Skeletal muscle tissue (tissue), 4 donors: ENCODE measurements around the gene MAST3. TPM values are rescaled to one million over a fixed set of nuclear protein-coding genes. Genes with fewer than 3 reads are reported as not detected.
A peak's percentile ranks its signal among the peaks of the same experiment; 100 is the strongest.

Experiments used
- H3K27ac ChIP-seq: one replicate; pipeline ENCODE4 v1.7.0; 2013; ENCODE audit warnings: mild to moderate bottlenecking, low read depth, low read length, inconsistent platforms
- H3K27me3 ChIP-seq, 3 donors: one replicate each; pipeline ENCODE4 v1.7.0; 2013; ENCODE audit warnings: low read length in 3 of 3; ENCODE audit not compliant: control insufficient read depth in 3 of 3, insufficient read depth in 3 of 3
- H3K36me3 ChIP-seq, 3 donors: one replicate each; pipeline ENCODE4 v1.7.0; 2013; ENCODE audit warnings: low read length in 3 of 3; ENCODE audit not compliant: control insufficient read depth in 3 of 3, insufficient read depth in 3 of 3
- H3K4me1 ChIP-seq, 3 donors: one replicate each; pipeline ENCODE4 v1.7.0; 2013; ENCODE audit warnings: low read length in 3 of 3, mild to moderate bottlenecking in 3 of 3; ENCODE audit not compliant: control insufficient read depth in 3 of 3, insufficient read depth in 3 of 3
- H3K4me3 ChIP-seq, 3 donors: one replicate each; pipeline ENCODE4 v1.7.0; 2013; ENCODE audit warnings: low read length in 3 of 3
- H3K9ac ChIP-seq, 3 donors: one replicate each; pipeline ENCODE4 v1.7.0; 2013; ENCODE audit warnings: low read length in 3 of 3, mild to moderate bottlenecking in 3 of 3, moderate library complexity in 2 of 3, low read depth in 1 of 3
- H3K9me3 ChIP-seq, 3 donors: one replicate each; pipeline ENCODE4 v1.7.0; 2013; ENCODE audit warnings: low read length in 3 of 3; ENCODE audit not compliant: control insufficient read depth in 3 of 3
- total RNA-seq: library from RNA; depleted of rRNA; stranded (reverse); fragments of >200 nt; gene quantifications from one replicate; pipeline ENCODE4 v1.2.3, GENCODE V29; 2014
- donor health status: Osteomylitis.

The MAST3 gene
- total RNA-seq = 3.7 TPM

DNA sequence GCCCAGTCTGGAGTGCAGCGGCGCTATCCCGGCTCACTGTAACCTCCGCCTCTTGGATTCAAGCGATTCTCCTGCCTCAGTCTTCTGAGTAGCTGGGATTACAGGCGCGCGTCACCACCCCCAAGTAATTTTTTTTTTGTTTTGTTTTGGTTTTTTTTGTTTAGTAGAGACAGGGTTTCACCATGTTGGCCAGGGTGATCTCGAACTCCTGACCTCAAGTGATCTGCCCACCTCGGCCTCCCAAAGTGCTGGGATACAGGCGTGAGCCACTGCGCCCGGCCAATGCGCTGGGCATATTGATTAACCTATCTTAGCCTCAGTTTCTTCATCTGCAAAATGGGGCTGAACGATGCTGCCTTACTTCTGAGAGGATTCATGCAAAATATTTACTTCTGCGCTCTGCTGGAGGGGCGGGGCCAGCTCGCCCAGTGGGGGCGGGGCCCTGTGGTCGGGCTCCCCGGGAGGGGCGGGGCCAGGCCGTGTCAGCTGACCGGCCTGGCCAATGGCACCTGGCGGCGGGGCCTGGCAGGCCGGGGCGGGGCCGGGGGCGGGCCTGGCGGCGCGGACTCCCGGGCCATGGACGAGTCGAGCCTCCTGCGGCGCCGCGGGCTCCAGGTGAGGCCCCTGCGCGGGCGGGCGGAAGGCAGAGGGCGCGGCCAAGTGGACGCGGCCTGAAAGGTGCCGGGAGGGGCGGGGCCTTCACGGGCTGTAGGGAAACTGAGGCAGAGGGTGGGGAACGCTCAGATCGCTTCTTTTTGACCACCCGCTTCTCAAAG lies at the start of gene MAST3:
Gene MAST3, plus strand, starts transcription at position 562 of the 776 bp plus-strand sequence. Its CDS starts 15 bp downstream, at position 577.
- no peaks in the 10 kb centered on the region for H3K9me3 ChIP-seq
- peak within 1 kb of the TSS in 2 of 3 donors; percentile 32 to 50 for H3K9ac ChIP-seq
- peaks cover 25 to 45% (median 30%) of the 10 kb centered on the region in 3 donors for H3K27me3 ChIP-seq
- H3K27ac ChIP-seq = no peak within 1 kb of the TSS
- peak within 1 kb of the TSS; percentile 47 to 62 (median 51) for H3K4me3 ChIP-seq
- H3K36me3 ChIP-seq = no peaks in the 10 kb centered on the region
- peaks cover 5 to 15% (median 7%) of the 10 kb centered on the region in 3 donors for H3K4me1 ChIP-seq

- Histone ChIP-seq H3K36me3 (no peaks in the 10 kb centered on the region), H3K27ac (peak overlapping the region; percentile 77), H3K27me3 (no peaks in the 10 kb centered on the region), H3K4me3 (no peak overlapping the region), H3K9me3 (no peaks in the 10 kb centered on the region), H3K4me1 (peaks cover 35 to 38% (median 37%) of the 10 kb centered on the region in 3 donors), H3K9ac (peak overlapping the region in 2 of 3 donors; percentile 6 to 57)
Measured at GRCh38 chr19:18049385-18049784, 48.2 kb upstream of the MAST3 start.

- Histone ChIP-seq H3K27me3 (no peaks in the 10 kb centered on the region), H3K4me1 (peaks cover 22 to 29% (median 25%) of the 10 kb centered on the region in 3 donors), H3K27ac (peak overlapping the region; percentile 12), H3K9ac (peak overlapping the region in 1 of 3 donors; percentile 60), H3K36me3 (no peaks in the 10 kb centered on the region), H3K9me3 (no peaks in the 10 kb centered on the region), H3K4me3 (peak overlapping the region in 2 of 3 donors; percentile 54 to 56)
Measured at GRCh38 chr19:18051887-18052286, 45.7 kb upstream of the MAST3 start.

DNA sequence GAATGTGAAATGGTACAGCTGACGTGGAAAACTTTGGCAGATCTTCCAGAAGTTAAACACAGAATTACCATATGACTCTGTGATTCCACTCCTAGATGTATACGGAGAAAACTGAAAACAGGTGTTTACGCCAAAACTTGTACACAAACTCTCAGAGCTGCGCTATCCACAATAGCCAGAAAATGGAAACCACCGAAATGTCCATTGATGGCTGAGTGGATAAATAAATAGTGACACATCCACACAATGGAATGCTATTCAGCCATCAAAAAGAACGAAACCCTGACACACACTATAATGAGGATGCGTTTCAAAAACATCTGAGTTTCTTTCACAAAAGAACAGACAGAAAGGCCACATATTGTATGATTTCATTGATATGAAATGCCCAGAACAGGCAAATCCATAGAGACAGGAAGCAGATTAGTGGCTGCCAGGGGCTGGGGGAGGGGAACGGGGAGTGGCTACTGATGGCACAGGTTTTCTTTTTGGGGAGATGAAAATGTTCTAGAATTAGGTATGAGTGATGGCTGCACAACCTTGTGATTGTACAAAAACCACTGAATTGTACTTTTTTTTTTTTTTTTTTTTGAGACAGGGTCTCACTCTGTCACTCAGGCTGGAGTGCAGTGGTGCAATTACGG lies 43.9 kb upstream of the MAST3 start:
- H3K9ac ChIP-seq = no peak overlapping the region
- H3K4me1 ChIP-seq = peaks cover 32 to 35% (median 34%) of the 10 kb centered on the region in 3 donors
- H3K4me3 ChIP-seq = no peak overlapping the region
- H3K36me3 ChIP-seq = no peaks in the 10 kb centered on the region
- no peak overlapping the region for H3K27ac ChIP-seq
- H3K9me3 ChIP-seq = no peaks in the 10 kb centered on the region
- no peaks in the 10 kb centered on the region for H3K27me3 ChIP-seq

DNA sequence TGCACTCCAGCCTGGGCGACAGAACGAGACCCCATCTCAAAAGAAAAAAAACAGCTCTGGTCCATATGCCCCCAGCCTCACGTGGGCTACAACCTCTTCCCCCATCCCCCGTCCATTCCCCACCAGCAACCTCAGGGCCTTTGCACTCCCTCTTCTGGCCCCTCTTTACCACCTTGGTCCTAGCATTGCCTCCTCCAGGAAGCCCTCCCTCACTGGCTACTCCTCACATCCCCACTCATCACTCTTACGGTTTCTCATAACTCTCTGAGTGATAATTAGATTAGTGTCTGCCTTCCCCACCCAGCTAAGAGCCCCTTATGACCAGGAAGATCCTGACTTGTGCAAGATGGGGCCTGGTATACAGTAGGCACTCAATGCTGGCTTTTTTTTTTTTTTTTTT lies 41.6 kb upstream of the MAST3 start:
- Histone ChIP-seq H3K9ac (no peak overlapping the region), H3K4me1 (peaks cover 15 to 20% (median 19%) of the 10 kb centered on the region in 3 donors), H3K27ac (no peak overlapping the region), H3K27me3 (no peaks in the 10 kb centered on the region), H3K9me3 (no peaks in the 10 kb centered on the region), H3K4me3 (no peak overlapping the region), H3K36me3 (no peaks in the 10 kb centered on the region)

GRCh38 chr19:18057557-18057956 lies 40.0 kb upstream of the MAST3 start:
- Histone ChIP-seq H3K9ac (peak overlapping the region in 2 of 3 donors; percentile 56 to 81), H3K9me3 (no peaks in the 10 kb centered on the region), H3K27ac (peak overlapping the region; percentile 70), H3K27me3 (no peaks in the 10 kb centered on the region), H3K4me1 (peaks cover 6 to 14% (median 11%) of the 10 kb centered on the region in 3 donors), H3K4me3 (no peak overlapping the region), H3K36me3 (no peaks in the 10 kb centered on the region)

DNA sequence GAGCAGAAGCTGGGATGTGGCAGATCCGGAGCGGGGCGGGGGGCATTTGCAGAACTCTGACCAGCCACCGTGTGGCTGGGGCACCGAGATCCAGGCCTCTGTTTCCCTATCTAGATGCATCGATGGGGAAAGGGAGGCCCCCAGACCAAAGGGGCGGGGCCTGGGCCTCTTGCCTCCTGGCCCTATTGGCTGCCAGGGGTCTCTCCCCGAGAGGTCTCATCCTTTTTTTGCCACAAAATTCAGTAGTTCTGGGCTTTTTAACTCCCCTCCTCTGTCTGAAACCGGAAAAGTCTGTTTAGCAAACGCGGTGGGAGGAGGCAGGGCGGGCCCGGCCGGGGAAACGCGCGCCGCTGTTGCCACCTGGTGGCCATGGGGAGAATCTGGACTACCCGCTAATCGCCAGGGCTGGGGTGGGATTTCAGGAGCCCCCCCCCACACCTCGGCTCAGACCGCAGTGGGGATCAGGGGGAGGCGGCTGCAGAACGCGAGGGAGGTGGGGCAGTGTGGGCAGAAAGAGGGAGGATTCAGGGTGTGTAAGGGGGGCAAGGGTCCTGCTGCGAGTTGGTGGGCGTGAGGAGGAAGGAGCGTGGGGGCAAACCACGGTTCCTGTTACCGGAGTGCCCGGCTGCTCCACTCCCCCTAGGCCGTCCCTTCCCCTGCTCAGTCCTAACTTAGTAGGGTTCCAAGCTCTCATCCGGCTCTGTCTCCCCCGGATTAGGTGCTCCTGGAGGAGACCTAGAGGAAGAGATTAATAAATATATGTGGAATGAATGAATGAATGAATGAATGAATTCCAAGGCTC lies 39.2 kb upstream of the MAST3 start:
- H3K9ac ChIP-seq = peak overlapping the region; percentile 56 to 81 (median 65)
- peak overlapping the region; percentile 70 for H3K27ac ChIP-seq

DNA sequence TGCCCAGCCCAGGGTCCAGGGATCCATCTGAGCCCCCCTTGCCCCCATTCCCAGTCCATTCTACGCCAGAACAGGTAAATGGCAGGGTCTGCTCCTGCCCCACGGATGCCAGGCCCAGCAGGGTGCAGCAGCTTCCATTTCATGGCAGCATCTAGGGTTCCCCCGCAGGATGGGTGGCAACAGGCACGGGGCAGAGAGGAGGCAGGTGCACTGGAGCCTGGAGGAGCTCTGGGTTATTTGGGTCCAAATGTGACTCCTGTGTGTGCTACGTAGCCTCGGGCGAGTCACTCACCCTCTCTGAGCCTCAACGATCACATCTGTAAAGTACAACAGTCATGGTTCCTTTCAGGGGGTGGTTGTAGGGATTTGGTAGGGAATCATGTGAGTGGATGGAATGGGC lies 38.3 kb upstream of the MAST3 start:
- no peak overlapping the region for H3K27ac ChIP-seq
- H3K9ac ChIP-seq = no peak overlapping the region

More for the DNA sequence above, 39.2 kb upstream of the MAST3 start:
- H3K9me3 ChIP-seq = no peaks in the 10 kb centered on the region
- H3K36me3 ChIP-seq = no peaks in the 10 kb centered on the region
- H3K4me3 ChIP-seq = peak overlapping the region in 2 of 3 donors; percentile 35 to 36
- peaks cover 0 to under 1% (median 0%) of the 10 kb centered on the region in 3 donors for H3K27me3 ChIP-seq
- H3K4me1 ChIP-seq = peaks cover 6 to 14% (median 11%) of the 10 kb centered on the region in 3 donors

DNA sequence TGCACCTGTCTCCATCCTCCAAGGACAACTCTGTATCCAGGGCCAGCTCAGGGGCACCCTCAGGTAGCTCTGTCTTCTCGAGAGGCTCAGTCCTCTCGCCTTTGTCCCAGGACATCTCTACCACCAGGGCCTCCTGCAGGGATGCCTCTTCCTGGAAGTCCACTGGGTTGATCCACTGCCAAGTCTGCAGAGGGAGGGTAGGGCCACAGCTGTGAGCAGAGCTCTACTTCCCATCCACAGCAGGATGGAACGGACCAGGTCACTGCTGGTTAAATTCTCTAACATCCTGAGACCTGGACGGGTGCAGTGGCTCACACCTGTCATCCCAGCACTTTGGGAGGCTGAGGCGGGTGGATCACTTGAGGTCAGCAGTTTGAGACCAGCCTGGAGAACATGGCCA lies 37.7 kb upstream of the MAST3 start:
- H3K9ac ChIP-seq = no peak overlapping the region
- no peak overlapping the region for H3K4me3 ChIP-seq
- H3K27me3 ChIP-seq = peaks cover 0 to 5% (median 3%) of the 10 kb centered on the region in 3 donors
- no peaks in the 10 kb centered on the region for H3K9me3 ChIP-seq
- H3K27ac ChIP-seq = no peak overlapping the region
- H3K36me3 ChIP-seq = no peaks in the 10 kb centered on the region
- peaks cover 6 to 14% (median 11%) of the 10 kb centered on the region in 3 donors for H3K4me1 ChIP-seq

More for the DNA sequence above, 38.3 kb upstream of the MAST3 start:
- Histone ChIP-seq H3K27me3 (peaks cover 0 to 5% (median 3%) of the 10 kb centered on the region in 3 donors), H3K9me3 (no peaks in the 10 kb centered on the region), H3K4me3 (no peak overlapping the region), H3K36me3 (no peaks in the 10 kb centered on the region), H3K4me1 (peaks cover 6 to 14% (median 11%) of the 10 kb centered on the region in 3 donors)
